GM19452 (cell line): ENCODE measurements around the gene HBM.
"Not testable (repeated sequence)": the region's sequence is repeated elsewhere in the genome, so short reads cannot be mapped to it uniquely, and the experiment has no call there.

ENCODE experiments used
- ATAC-seq: cut with Tn5 transposase; IDR thresholded peaks from one replicate; pipeline ENCODE4 v1.9.1; 2021; ENCODE audit not compliant: unreplicated experiment

Gene HBM

DNA sequence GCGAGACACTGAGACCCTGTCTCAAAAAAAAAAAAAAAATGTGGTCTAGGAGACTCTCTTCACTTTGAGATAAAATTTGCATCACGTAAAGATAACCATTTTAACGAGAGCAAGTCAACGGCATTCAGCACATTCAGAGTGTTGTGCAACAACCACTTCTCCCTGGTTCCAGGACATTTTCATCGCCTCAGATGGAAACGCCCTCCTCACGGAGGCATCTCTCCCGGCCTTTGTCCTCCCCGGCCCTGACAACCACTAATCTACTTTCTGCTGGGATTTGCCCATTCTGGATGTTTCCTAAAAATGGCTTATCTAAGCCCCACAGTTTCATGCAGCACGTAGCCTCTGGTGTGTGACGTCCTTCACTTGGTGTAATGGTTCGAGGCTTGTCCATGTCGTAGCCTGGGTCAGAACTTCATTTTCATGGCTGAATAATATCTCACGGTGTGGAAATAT lies 21.0 kb upstream of the HBM start:
- ATAC-seq: no peak

DNA sequence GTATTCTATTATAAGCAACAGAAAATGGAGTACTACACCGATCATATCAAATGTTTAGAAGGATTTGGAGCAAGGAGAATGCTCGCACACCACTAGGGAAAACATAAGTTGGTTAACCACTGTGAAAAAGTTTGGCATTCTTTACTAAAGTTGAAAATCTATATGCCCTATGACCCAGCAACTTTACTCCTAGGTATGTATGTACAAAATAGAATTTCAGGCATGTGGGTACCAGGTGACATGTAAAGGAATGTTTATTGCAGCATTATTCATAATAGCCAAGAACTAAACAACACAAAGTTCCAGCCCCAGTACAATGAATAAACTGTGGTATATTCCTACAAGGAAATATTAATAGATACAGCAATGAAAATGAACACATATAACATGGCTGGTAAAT lies 19.1 kb upstream of the HBM start:
- ATAC-seq: no peak

DNA sequence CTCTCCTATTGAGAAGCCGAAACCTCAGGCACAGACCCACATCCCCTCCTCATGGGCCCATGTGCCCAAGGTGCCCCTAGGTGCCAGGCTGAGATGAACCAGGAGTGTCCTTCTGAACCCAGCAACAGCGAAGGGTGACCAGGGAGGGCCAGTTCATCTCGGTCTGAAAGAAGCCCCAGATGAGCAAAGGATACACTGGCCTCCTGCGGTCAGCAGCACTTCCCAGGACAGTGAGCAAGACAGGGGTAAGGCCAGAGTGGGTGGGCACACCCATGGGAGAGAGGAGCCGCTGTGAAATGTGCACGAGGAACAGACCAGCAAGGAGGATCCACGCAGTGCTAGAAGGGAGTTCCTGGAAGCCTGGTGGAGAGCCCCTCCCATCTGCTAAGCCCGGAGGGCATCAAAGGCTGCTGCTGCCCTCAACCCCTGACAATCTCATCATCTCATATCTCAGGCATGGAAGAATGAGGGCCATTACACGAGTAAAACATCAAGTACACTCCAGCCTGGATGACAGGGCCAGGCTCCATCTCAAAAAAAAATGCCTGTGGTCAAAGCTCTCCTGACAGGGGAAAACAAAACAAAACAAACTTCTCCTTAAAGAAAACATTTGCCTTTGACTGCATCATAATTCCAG lies 16.6 kb upstream of the HBM start:
- ATAC-seq: no peak

DNA sequence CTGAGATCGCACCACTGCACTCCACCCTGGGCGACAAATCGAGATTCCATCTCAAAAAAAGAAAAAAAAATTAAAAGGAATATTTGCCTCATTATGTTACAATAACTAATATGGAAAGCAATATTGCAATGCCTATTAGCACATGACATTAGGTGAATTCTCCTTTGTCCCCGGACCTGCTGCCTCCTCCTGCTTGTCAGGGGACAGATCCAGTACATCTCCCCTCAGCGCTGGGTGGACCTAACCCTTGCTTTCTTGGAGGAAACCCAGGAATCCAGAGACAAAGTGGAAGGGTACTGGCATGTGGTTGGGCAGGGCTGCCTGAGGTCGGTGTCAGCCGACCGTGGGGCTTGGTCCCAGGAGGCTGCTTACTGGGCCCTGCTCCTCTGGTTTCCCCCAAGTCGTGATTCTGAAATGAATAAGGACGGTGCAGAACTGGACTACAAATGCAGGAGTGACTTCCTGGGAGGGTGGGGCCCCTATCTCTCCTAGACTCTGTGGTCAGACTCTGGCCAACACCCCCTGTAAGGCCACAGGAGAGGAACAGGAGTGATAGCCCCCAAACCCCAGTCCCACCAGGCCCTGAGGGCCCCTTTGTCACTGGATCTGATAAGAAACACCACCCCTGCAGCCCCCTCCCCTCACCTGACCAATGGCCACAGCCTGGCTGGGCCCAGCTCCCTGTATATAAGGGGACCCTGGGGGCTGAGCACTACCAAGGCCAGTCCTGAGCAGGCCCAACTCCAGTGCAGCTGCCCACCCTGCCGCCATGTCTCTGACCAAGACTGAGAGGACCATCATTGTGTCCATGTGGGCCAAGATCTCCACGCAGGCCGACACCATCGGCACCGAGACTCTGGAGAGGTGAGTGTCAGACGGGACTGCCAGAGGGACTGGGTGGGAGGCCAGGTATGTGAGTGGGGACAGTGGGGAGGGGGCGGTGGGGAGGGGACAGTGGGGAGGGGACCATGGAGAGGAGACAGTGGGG lies 13.3 kb upstream of the HBM start, which contains the start of gene HBZ:
Gene HBZ (plus strand): TSS at position 504 of the 988 bp plus-strand sequence. CDS start 266 bp downstream, at position 770.
- no peak for ATAC-seq

DNA sequence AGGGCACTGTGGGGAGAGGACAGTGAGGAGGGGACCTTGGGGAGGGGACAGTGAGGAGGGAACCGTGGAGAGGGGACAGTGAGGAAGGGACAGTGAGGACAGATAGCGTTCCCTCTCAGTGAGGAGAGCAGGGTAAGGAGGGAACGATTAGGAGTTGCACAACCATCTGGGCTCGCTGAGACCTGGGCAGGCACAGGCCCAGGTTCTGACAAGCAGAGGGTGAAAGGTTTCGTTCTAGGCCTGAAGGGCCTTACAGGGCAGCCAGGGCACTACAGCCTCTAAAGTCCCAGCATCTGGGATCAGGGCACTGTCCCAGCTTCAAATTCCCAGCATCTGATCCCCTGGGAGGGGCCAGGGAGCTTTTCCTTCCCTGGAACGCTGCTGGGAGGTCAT lies 12.7 kb upstream of the HBM start:
- not testable (repeated sequence) for ATAC-seq

DNA sequence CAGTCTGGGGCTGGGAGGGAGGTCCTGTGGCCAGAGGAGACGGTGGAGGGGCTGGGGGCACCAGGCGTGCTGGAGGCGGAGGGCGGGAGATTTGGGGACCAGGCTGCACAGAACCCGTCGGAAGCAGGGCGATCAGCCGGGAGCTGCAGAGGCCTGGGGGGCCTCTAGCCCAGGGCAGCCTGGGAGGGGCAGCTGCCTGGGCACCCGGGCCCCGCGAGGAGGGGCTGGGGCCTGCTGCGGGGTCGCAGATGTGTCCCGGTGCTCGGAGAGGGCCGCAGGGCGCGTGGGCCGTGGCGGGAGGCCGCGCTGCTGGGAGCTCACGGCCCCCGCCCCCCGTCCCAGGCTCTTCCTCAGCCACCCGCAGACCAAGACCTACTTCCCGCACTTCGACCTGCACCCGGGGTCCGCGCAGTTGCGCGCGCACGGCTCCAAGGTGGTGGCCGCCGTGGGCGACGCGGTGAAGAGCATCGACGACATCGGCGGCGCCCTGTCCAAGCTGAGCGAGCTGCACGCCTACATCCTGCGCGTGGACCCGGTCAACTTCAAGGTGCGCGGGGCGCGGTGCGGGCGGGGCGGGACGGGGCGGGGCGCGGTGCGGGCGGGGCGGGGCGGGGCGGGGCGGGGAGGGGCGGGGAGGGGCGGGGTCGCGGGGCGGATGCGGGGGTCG lies 12.1 kb upstream of the HBM start:
- not testable (repeated sequence) for ATAC-seq

DNA sequence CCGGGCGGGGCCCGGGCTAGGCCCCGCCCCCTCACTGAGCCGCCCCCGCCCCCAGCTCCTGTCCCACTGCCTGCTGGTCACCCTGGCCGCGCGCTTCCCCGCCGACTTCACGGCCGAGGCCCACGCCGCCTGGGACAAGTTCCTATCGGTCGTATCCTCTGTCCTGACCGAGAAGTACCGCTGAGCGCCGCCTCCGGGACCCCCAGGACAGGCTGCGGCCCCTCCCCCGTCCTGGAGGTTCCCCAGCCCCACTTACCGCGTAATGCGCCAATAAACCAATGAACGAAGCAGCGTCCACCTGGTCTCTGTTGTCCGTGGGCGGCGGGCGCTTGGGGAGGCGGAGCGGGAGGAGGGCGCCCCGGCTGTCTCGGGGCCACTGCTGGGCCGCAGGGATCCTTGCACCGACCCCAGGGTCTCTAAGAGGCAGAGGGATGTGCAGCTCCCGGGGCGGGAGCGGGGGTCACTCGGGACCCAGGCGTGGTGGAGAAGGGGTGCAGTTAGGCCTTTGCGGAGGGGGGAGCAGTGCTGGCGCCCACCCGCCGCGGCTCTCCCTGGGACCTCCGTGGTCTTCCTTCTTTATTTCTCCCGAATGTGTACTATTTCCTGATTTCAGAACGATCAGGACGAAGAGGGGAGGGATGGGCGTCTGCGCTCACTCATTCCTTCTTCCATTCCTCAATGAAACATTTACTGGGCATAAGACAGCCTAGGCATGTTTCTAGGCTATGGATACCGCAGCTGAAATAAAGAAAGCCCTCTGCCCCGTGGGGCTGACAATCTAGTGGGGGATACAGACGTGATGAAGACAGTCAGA lies 11.4 kb upstream of the HBM start:
- ATAC-seq: no peak

DNA sequence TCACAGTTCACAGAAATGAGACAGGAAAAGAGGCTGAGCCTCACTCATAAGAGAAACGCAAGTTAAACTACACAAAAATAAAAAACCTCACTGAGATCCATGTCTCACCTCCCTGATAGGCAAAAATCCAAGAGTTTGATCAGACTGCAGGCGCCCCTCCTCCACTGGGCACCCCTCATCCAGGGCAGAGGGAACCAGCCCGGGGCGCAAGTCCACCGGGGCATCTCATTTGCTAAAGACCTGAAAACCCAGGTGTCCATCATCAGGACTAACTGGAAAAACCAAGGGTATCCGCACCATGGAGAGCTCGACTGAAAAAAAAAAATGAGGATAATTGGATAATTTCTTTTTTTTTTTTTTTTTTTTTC lies 10.8 kb upstream of the HBM start:
- no peak for ATAC-seq

DNA sequence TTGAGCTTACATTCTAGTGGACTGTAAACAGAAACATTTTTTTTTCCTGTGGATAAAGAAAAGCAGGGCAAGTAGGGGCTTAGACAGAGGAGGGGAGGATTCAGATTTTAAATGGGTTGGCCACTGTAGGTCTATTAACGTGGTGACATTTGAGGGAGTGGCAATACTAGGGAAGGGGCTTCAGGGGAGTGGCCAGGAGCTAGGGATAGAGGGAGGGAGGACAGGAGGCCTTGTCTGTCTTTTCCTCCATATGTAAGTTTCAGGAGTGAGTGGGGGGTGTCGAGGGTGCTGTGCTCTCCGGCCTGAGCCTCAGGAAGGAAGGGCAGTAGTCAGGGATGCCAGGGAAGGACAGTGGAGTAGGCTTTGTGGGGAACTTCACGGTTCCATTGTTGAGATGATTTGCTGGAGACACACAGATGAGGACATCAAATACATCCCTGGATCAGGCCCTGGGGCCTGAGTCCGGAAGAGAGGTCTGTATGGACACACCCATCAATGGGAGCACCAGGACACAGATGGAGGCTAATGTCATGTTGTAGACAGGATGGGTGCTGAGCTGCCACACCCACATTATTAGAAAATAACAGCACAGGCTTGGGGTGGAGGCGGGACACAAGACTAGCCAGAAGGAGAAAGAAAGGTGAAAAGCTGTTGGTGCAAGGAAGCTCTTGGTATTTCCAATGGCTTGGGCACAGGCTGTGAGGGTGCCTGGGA lies 6.5 kb upstream of the HBM start:
- ATAC-seq: no peak

DNA sequence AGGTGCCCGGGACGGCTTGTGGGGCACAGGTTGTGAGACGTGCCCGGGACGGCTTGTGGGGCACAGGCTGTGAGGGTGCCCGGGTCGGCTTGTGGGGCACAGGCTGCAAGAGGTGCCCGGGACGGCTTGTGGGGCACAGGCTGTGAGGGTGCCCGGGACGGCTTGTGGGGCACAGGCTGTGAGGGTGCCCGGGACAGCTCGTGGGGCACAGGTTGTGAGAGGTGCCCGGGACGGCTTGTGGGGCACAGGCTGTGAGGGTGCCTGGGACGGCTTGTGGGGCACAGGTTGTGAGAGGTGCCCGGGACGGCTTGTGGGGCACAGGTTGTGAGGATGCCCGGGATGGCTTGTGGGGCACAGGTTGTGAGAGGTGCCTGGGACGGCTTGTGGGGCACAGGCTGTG lies 5.5 kb upstream of the HBM start:
- ATAC-seq: not testable (repeated sequence)

DNA sequence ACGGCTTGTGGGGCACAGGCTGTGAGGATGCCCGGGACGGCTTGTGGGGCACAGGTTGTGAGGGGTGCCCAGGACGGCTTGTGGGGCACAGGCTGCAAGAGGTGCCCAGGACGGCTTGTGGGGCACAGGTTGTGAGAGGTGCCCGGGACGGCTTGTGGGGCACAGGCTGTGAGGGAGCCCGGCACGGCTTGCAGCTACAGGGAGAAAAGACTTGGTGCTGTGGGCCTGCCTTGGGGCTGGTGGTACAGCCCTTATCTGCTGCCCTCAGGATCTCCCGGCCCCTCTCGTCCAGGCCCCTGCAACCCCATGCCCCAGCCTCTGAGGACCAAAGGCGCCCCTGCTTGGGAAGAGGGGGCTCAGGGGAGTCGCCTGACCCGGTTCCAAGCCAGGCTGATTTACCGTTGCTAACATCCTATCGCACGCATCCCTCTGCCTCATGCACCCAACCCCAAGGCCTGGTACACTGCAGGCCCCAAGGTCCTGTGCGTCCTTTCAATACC lies 5.0 kb upstream of the HBM start:
- no peak for ATAC-seq

DNA sequence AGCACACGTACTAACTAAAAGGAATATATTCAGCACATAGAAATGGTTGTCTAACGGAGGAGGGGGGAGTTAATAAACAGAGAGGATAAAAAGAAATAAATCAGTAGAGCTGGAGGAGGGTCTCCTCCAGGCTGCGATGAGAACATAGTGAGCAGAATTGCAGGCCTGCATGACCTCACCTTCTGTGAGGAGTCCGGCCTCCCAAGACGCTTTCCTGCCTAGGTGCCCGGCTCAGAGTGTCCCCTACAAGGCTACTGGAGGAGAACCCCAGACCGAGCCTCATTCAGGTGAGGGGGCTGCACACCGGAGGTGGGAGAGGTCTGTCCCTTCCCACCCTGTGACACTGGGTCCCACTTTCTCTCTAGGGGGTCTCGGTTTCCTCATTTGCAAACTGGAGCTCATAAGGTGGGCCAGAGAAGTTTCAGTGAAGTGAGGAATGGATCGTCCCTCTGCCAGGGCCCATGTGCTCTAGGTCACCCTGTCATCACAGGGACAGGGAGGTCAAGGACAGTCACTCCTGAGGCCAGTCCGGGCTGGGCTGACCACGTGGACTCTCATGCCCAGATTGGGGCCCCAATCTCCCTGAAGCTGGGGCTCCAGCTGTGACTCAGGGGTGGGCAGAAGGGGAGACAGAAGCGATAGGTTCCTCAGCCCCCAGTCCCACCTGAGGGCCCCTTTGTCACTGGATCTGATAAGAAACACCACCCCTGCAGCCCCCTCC lies 3.3 kb upstream of the HBM start:
- ATAC-seq: no peak

DNA sequence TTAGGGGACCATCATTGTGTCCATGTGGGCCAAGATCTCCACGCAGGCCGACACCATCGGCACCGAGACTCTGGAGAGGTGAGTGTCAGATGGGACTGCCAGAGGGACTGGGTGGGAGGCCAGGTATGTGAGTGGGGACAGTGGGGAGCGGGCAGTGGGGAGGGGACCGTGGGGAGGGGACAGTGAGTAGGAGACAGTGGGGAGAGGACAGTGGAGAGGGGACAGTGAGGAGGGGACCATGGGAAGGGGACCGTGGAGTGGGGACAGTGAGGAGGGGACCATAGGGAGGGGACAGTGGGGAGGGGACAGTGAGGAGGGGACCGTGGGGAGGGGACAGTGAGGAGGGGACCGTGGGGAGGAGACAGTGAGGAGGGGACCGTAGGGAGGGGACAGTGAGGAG lies 2.6 kb upstream of the HBM start:
- ATAC-seq: not testable (repeated sequence)

DNA sequence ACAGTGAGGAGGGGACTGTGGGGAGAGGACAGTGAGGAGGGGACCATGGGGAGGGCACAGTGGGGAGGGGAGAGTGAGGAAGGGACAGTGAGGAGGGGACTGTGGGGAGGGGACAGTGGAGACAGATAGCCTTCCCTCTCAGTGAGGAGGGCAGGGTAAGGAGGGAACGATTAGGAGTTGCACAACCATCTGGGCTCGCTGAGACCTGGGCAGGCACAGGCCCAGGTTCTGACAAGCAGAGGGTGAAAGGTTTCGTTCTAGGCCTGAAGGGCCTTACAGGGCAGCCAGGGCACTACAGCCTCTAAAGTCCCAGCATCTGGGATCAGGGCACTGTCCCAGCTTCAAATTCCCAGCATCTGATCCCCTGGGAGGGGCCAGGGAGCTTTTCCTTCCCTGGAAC lies 2.1 kb upstream of the HBM start:
- ATAC-seq: not testable (repeated sequence)

DNA sequence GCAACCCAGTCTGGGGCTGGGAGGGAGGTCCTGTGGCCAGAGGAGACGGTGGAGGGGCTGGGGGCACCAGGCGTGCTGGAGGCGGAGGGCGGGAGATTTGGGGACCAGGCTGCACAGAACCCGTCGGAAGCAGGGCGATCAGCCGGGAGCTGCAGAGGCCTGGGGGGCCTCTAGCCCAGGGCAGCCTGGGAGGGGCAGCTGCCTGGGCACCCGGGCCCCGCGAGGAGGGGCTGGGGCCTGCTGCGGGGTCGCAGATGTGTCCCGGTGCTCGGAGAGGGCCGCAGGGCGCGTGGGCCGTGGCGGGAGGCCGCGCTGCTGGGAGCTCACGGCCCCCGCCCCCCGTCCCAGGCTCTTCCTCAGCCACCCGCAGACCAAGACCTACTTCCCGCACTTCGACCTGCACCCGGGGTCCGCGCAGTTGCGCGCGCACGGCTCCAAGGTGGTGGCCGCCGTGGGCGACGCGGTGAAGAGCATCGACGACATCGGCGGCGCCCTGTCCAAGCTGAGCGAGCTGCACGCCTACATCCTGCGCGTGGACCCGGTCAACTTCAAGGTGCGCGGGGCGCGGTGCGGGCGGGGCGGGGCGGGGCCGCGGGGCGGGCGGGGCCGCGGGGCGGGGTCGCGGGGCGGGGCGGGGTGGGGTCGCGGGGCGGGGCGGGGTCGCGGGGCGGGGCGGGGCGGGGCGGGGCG lies 1.5 kb upstream of the HBM start:
- ATAC-seq: not testable (repeated sequence)

DNA sequence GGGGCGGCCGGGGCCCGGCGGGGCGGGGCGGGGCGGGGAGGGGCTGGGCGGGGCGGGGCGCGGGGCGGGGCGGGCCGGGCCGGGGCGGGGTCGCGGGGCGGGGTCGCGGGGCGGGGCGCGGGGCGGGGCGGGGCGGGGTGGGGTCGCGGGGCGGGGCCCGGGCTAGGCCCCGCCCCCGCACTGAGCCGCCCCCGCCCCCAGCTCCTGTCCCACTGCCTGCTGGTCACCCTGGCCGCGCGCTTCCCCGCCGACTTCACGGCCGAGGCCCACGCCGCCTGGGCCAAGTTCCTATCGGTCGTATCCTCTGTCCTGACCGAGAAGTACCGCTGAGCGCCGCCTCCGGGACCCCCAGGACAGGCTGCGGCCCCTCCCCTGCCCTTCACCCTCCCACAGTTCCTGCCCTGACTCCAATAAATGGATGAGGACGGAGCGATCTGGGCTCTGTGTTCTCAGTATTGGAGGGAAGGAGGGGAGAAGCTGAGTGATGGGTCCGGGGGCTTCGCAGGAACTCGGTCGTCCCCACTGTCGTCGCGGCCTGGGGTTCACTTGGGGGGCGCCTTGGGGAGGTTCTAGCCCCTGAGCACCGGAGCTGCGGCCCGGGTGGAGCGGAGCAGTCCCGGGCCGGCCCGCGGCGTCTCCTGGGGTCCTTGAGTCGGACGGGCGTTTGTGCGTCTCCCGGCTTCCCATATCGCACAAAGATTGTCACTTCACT lies 795 bp upstream of the HBM start:
- no peak for ATAC-seq

DNA sequence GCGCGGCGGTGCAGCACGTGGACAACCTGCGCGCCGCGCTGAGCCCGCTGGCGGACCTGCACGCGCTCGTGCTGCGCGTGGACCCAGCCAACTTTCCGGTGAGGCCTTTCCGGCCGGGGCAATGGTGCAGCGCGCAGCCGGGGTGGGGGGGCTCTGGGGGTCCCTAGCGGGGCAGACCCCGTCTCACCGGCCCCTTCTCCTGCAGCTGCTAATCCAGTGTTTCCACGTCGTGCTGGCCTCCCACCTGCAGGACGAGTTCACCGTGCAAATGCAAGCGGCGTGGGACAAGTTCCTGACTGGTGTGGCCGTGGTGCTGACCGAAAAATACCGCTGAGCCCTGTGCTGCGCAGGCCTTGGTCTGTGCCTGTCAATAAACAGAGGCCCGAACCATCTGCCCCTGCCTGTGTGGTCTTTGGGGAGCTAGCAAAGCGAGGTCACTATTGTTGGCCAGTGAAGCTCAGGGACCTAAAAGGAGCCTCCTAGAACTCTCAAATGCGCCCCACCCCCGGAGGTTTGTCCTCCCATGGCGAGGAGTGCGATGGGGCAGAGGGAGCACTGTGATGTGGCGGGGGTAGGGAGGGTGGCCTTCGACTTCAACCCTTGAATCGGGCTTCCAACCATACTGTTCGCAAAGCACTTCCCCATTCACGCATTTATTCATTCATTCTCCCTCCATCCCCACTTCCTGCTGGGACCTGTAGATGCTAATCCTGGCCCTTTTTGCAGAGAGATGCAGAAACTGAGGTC lies 770 bp downstream of the HBM start:
- no peak for ATAC-seq
